CD4-positive, alpha-beta T cell (primary cell): ENCODE data around the gene MSI2. TPM values are rescaled to one million over a fixed set of nuclear protein-coding genes. Genes with fewer than 3 reads are reported as not detected.

Source experiments
- ATAC-seq: fragments of 200-7000 bp; cut with Tn5 transposase; one replicate; pipeline ENCODE4 v1.10.0; 2022; ENCODE audit warnings: mild to moderate bottlenecking; ENCODE audit not compliant: poor library complexity
- CTCF ChIA-PET: fragments of 350-600 bp; sonication (Branson Sonifier 250); formaldehyde crosslinking; loops from one replicate; lab custom pipeline; 2021; ENCODE audit warnings: antibody characterized with exemption, inconsistent platforms; lab: Charles Lee
- POLR2A ChIA-PET: fragments of 350-600 bp; sonication (Branson Sonifier 250); formaldehyde crosslinking; loops from one replicate; lab custom pipeline; 2021; ENCODE audit warnings: antibody characterized with exemption, inconsistent platforms; lab: Charles Lee
- DNase-seq, 14 experiments: peaks; one replicate each; pipeline ENCODE4 v3.0.0-alpha.2; 2013 to 2020; ENCODE audit warnings: mixed read lengths in 2 of 14
- H3K27ac ChIP-seq, 2 donors: one replicate each; pipeline versions ENCODE4 v1.5.1 to v1.7.0; 2013; ENCODE audit warnings: low read length in 2 of 2, low read depth in 1 of 2, mild to moderate bottlenecking in 1 of 2
- H3K27me3 ChIP-seq, 2 experiments: 1 replicate in 1 of 2; 2 replicates in 1 of 2; pipeline versions ENCODE4 v1.6.1 to v1.7.0; 2013; ENCODE audit warnings: low read length in 2 of 2, control low read depth in 1 of 2, mild to moderate bottlenecking in 1 of 2, moderate library complexity in 1 of 2; ENCODE audit not compliant: insufficient read depth in 2 of 2, control insufficient read depth in 1 of 2
- H3K36me3 ChIP-seq: one replicate; pipeline ENCODE4 v1.6.1; 2013; ENCODE audit warnings: low read length, control low read depth; ENCODE audit not compliant: insufficient read depth
- H3K4me1 ChIP-seq: one replicate; pipeline ENCODE4 v1.6.1; 2013; ENCODE audit warnings: low read length, control low read depth; ENCODE audit not compliant: insufficient read depth
- H3K4me3 ChIP-seq: one replicate; pipeline ENCODE4 v1.5.1; 2013; ENCODE audit warnings: mild to moderate bottlenecking, low read length, moderate library complexity
- H3K9me3 ChIP-seq, 2 experiments: 1 replicate in 1 of 2; 2 replicates in 1 of 2; pipeline versions ENCODE4 v1.6.1 to v1.7.0; 2013; ENCODE audit warnings: low read length in 2 of 2, mild to moderate bottlenecking in 2 of 2, control low read depth in 1 of 2, moderate library complexity in 1 of 2; ENCODE audit not compliant: control insufficient read depth in 1 of 2, insufficient read depth in 1 of 2
- H3K27ac Mint-ChIP-seq: one replicate; pipeline ENCODE4 v1.8.0; 2020; ENCODE audit warnings: mixed read lengths
- H3K27me3 Mint-ChIP-seq: one replicate; pipeline ENCODE4 v1.8.0; 2021; ENCODE audit warnings: mixed read lengths
- H3K36me3 Mint-ChIP-seq: one replicate; pipeline ENCODE4 v1.8.0; 2021; ENCODE audit warnings: low read depth, mixed read lengths
- H3K4me1 Mint-ChIP-seq: one replicate; pipeline ENCODE4 v1.8.0; 2021; ENCODE audit warnings: low read depth, mixed read lengths
- H3K4me3 Mint-ChIP-seq: one replicate; pipeline ENCODE4 v1.8.0; 2020; ENCODE audit warnings: mild to moderate bottlenecking, mixed read lengths
- H3K9me3 Mint-ChIP-seq: one replicate; pipeline ENCODE4 v1.8.0; 2020; ENCODE audit warnings: mixed read lengths
- intact Hi-C, 2 experiments: fragments of 100-400 bp; cut with DNase I in 1 of 2; cut with micrococcal nuclease in 1 of 2; formaldehyde crosslinking; loops; one replicate each; pipeline versions ENCODE4 v1.15.1 to v1.9.0; 2023 to 2025; cut with DNase I, micrococcal nuclease
- polyA plus RNA-seq, 2 donors: library from polyadenylated mRNA; unstranded; fragments of 120-200 nt; gene quantifications; one replicate each; pipeline ENCODE4 v1.2.1, GENCODE V29; 2013
- total RNA-seq, 174 experiments: library from RNA in 2 of 174; stranded (reverse) in 2 of 174; gene quantifications; one replicate each; pipeline ENCODE4 v1.2.3 and lab custom pipeline; 2021 to 2026
- TF ChIP-seq, protein P1 (sequence below): fragments of 200-600 bp; IDR thresholded peaks from one replicate; pipeline ENCODE4 v1.8.0; 2022; ENCODE audit warnings: antibody characterized with exemption, mild to moderate bottlenecking

Gene MSI2
- 100 to 1,000 TPM; 129 to 132 TPM for total RNA-seq
- polyA plus RNA-seq (2013, experiment 1 of 2) = 35.4 TPM
- polyA plus RNA-seq (2013, experiment 2 of 2) = 37.7 TPM
- total RNA-seq (lab: John Stamatoyannopoulos, UW) = 35.9 to 321 (median 110) reads per million in 172 experiments

DNA sequence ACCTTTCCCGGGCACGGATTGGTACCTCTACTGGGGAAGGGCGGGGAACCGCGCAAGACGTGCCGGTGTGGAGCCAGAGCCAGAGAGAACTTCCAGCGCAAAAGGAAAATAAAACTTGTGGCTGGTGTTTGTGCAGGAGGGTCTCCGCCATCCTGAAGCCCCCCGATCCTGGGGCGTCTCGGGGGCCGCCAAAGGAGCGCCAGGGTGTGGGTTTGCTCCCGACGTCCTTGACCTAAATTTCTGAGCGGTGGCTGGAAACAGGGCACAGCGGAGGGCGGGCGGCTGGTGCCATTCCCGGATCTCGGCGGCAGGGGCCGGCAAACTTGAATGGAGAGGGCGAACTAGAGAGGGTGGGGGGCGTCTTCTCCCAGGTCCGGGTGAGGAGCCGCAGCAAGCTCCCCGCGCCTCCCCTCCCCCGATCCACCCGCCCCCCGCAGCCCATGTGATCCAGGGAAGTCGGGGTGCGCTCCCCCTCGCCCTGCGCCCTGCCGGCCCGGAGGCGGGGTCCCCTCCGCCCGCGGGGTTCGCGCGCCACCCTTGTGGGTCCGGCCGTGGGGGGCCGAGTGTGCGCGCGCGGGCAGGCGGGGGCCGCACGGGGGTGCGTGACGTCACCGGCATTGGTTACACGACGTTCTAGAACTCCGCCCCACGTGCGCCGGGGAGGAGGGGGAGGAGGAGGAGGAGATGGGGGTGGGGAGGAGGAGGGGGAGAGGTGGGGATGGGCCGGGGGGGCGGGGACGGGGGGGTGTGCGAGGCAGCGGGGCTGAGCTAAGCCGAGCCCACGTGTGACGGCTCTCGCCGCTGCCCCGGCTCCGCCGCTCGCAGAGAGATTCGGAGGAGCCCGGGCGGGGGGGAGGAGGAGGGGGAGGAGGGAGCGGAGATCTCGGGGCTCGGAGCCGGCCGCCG, at the start of gene MSI2:
Gene MSI2, plus strand, starts transcription at position 748 of the 906 bp plus-strand sequence. CDS start 220 bp downstream, outside the sequence.
- H3K27me3 Mint-ChIP-seq = no peaks in the 10 kb centered on the region
- Histone ChIP-seq H3K9me3 (no peaks in the 10 kb centered on the region), H3K36me3 (peaks cover 2% of the 10 kb centered on the region), H3K27ac (peak within 1 kb of the TSS; percentile 72 to 82), H3K27me3 (no peaks in the 10 kb centered on the region), H3K4me1 (peaks cover 35% of the 10 kb centered on the region), H3K4me3 (peak within 1 kb of the TSS; percentile 74)
- CTCF ChIA-PET = interaction anchor here (8.3 kb wide), 1 partner anchor 12 kb away, joined by 79 read pairs; no protein-coding TSS in a partner anchor
- H3K4me3 Mint-ChIP-seq = peak within 1 kb of the TSS; percentile 99
- intact Hi-C loops = loop anchor here (2.0 to 10.0 kb wide), 7 partner anchors 41 to 1899 kb away; partner anchors contain the start of genes MRPS23 (in 1 of the 2), PRR11 (in 1 of the 2), SKA2 (in 1 of the 2) and SRSF1 (in 1 of the 2)
- ATAC-seq (peak; percentile 71), DNase-seq (peak; percentile 82 to 96 (median 90))
- TF ChIP-seq, protein P1, sequence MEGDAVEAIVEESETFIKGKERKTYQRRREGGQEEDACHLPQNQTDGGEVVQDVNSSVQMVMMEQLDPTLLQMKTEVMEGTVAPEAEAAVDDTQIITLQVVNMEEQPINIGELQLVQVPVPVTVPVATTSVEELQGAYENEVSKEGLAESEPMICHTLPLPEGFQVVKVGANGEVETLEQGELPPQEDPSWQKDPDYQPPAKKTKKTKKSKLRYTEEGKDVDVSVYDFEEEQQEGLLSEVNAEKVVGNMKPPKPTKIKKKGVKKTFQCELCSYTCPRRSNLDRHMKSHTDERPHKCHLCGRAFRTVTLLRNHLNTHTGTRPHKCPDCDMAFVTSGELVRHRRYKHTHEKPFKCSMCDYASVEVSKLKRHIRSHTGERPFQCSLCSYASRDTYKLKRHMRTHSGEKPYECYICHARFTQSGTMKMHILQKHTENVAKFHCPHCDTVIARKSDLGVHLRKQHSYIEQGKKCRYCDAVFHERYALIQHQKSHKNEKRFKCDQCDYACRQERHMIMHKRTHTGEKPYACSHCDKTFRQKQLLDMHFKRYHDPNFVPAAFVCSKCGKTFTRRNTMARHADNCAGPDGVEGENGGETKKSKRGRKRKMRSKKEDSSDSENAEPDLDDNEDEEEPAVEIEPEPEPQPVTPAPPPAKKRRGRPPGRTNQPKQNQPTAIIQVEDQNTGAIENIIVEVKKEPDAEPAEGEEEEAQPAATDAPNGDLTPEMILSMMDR = no peak
- POLR2A ChIA-PET = interaction anchor here (0.9 to 2.2 kb wide), 7 partner anchors 12 to 1899 kb away, joined by 3 to 9 read pairs (median 3); partner anchors contain the start of genes AKAP1, MRPS23 and PRR11
- peaks cover 48% of the 10 kb centered on the region for H3K36me3 Mint-ChIP-seq
- H3K27ac Mint-ChIP-seq = peak within 1 kb of the TSS; percentile 98
- peaks cover 3% of the 10 kb centered on the region for H3K9me3 Mint-ChIP-seq
- peaks cover 48% of the 10 kb centered on the region for H3K4me1 Mint-ChIP-seq

DNA sequence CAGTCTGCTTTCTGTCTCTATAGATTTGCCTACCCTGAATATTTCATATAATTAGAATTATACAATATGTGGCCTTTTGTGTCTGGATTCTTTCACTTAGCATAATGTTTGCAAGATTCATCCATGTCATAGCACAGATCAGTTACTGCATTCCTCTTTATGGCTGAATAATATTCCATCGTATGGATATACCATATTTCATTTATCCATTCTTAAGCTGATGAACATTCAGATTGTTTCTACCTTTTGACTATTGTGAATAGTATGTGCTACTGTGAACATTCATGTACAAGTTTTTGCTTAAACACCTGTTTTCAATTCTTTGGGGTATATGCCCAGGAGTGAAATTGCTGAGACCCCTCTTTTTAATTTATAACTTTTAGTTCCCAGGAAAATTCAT, 49.4 kb upstream of the MSI2 start:
- ATAC-seq = no peak
- CTCF ChIA-PET = no interaction called here

DNA sequence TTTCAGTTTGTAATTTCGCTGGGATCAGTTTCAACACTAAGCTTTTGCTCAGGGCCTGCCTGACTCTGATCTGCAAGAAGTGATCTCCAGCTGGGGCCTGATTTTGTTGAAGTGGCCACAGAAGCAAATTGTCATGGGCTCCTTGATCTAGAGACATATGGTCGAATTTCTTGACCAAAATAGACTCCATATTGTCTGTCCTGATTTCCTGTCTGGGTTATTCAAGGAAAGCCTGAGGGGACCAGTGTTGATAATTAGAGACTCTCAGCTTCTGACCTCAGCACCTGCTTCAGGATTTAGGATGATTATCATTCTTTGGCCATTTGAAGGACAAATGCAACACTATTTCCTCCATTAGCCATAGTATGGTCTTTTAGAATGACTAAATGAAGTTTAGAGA, 48.9 kb upstream of the MSI2 start:
- DNase-seq = no peak
- H3K36me3 Mint-ChIP-seq = no peaks in the 10 kb centered on the region
- H3K27ac ChIP-seq = no peak overlapping the region
- peaks cover 6% of the 10 kb centered on the region for H3K9me3 Mint-ChIP-seq
- H3K36me3 ChIP-seq = no peaks in the 10 kb centered on the region
- intact Hi-C loops = no loop called here
- H3K27me3 ChIP-seq = no peaks in the 10 kb centered on the region
- no peaks in the 10 kb centered on the region for H3K4me1 Mint-ChIP-seq
- TF ChIP-seq, protein P1 = no peak
- H3K27ac Mint-ChIP-seq = no peak overlapping the region
- no peak for ATAC-seq
- CTCF ChIA-PET = no interaction called here
- peaks cover 4% of the 10 kb centered on the region for H3K27me3 Mint-ChIP-seq
- no peaks in the 10 kb centered on the region for H3K9me3 ChIP-seq
- no peak overlapping the region for H3K4me3 ChIP-seq
- no peaks in the 10 kb centered on the region for H3K4me1 ChIP-seq
- POLR2A ChIA-PET = interaction anchor here (0.6 kb wide), 1 partner anchor 40 kb away, joined by 3 read pairs; no protein-coding TSS in a partner anchor
- H3K4me3 Mint-ChIP-seq = no peak overlapping the region

More for the DNA sequence above, 49.4 kb upstream of the MSI2 start:
- no peak for DNase-seq
- Histone ChIP-seq H3K9me3 (no peaks in the 10 kb centered on the region), H3K27ac (no peak overlapping the region), H3K36me3 (no peaks in the 10 kb centered on the region), H3K4me3 (no peak overlapping the region), H3K4me1 (no peaks in the 10 kb centered on the region), H3K27me3 (no peaks in the 10 kb centered on the region)
- TF ChIP-seq, protein P1 = no peak
- Mint-ChIP-seq H3K4me1 (no peaks in the 10 kb centered on the region), H3K36me3 (no peaks in the 10 kb centered on the region), H3K9me3 (peaks cover 6% of the 10 kb centered on the region), H3K27ac (no peak overlapping the region), H3K27me3 (peaks cover 4% of the 10 kb centered on the region), H3K4me3 (no peak overlapping the region)
- POLR2A ChIA-PET = interaction anchor here (0.6 kb wide), 1 partner anchor 39 kb away, joined by 3 read pairs; no protein-coding TSS in a partner anchor
- intact Hi-C loops = no loop called here
